Mesendoderm (in vitro differentiated cells): ENCODE measurements around the gene RALY.

Source experiments
- DNase-seq: peaks from one replicate; pipeline ENCODE4 v3.0.0; 2013
- H2AK5ac ChIP-seq: 2 replicates; pipeline ENCODE4 v1.6.1; 2013; ENCODE audit warnings: low read length, inconsistent platforms
- H2BK120ac ChIP-seq: 2 replicates; pipeline ENCODE4 v1.6.1; 2013; ENCODE audit warnings: low read depth, mild to moderate bottlenecking, low read length, moderate library complexity, mixed read lengths
- H2BK15ac ChIP-seq: replicated peaks from 2 replicates; pipeline ENCODE4 v1.6.1; 2013; ENCODE audit warnings: low read depth, mild to moderate bottlenecking, moderate library complexity
- H2BK5ac ChIP-seq: 2 replicates; pipeline ENCODE4 v1.6.1; 2013; ENCODE audit warnings: low read length, inconsistent platforms
- H3K18ac ChIP-seq: 2 replicates; pipeline ENCODE4 v1.6.1; 2013; ENCODE audit warnings: mild to moderate bottlenecking, low read length, mixed read lengths
- H3K23ac ChIP-seq: one replicate; pipeline ENCODE4 v1.6.1; 2013; ENCODE audit warnings: low read length
- H3K27ac ChIP-seq: 2 replicates; pipeline ENCODE4 v1.5.1; 2013; ENCODE audit warnings: low read depth, mild to moderate bottlenecking, inconsistent platforms, low read length, moderate library complexity
- H3K27me3 ChIP-seq: 2 replicates; pipeline ENCODE4 v1.6.1; 2013; ENCODE audit warnings: low read length, control low read depth, mild to moderate bottlenecking, inconsistent platforms; ENCODE audit not compliant: insufficient read depth, poor library complexity
- H3K36me3 ChIP-seq: 2 replicates; pipeline ENCODE4 v1.6.1; 2013; ENCODE audit warnings: low read length, inconsistent platforms; ENCODE audit not compliant: control insufficient read depth, insufficient read depth
- H3K4ac ChIP-seq: one replicate; pipeline ENCODE4 v1.6.1; 2013; ENCODE audit warnings: low read depth, mild to moderate bottlenecking, low read length, moderate library complexity
- H3K4me1 ChIP-seq: 2 replicates; pipeline ENCODE4 v1.6.1; 2013; ENCODE audit warnings: low read depth, low read length, inconsistent platforms; ENCODE audit not compliant: control insufficient read depth
- H3K4me2 ChIP-seq: 2 replicates; pipeline ENCODE4 v1.6.1; 2013; ENCODE audit warnings: low read length
- H3K4me3 ChIP-seq: 2 replicates; pipeline ENCODE4 v1.5.1; 2013; ENCODE audit warnings: mild to moderate bottlenecking, low read length
- H3K56ac ChIP-seq: one replicate; pipeline ENCODE4 v1.6.1; 2013; ENCODE audit warnings: low read length
- H3K79me1 ChIP-seq: 2 replicates; pipeline ENCODE4 v1.6.1; 2013; ENCODE audit warnings: low read length, inconsistent platforms
- H3K79me2 ChIP-seq: 2 replicates; pipeline ENCODE4 v1.6.1; 2013; ENCODE audit warnings: mild to moderate bottlenecking, low read length; ENCODE audit not compliant: control insufficient read depth, insufficient read depth
- H3K9ac ChIP-seq: 2 replicates; pipeline ENCODE4 v1.6.1; 2013; ENCODE audit warnings: low read length, inconsistent platforms
- H4K5ac ChIP-seq: one replicate; pipeline ENCODE4 v1.6.1; 2013; ENCODE audit warnings: low read length
- H4K8ac ChIP-seq: one replicate; pipeline ENCODE4 v1.6.1; 2013; ENCODE audit warnings: low read depth, mild to moderate bottlenecking, control low read depth, low read length, moderate library complexity
- WGBS: extraction: QIAGEN DNeasy Blood & Tissue Kit; methylation state at CpG from one replicate; pipeline ENCODE4 v1.1.7; 2013; ENCODE audit warnings: low lambda C conversion rate, missing lambda C conversion rate; ENCODE audit not compliant: insufficient coverage; ENCODE audit errors: extremely low coverage; 5-methylcytosine and 5-hydroxymethylcytosine counted together

RALY gene

DNA sequence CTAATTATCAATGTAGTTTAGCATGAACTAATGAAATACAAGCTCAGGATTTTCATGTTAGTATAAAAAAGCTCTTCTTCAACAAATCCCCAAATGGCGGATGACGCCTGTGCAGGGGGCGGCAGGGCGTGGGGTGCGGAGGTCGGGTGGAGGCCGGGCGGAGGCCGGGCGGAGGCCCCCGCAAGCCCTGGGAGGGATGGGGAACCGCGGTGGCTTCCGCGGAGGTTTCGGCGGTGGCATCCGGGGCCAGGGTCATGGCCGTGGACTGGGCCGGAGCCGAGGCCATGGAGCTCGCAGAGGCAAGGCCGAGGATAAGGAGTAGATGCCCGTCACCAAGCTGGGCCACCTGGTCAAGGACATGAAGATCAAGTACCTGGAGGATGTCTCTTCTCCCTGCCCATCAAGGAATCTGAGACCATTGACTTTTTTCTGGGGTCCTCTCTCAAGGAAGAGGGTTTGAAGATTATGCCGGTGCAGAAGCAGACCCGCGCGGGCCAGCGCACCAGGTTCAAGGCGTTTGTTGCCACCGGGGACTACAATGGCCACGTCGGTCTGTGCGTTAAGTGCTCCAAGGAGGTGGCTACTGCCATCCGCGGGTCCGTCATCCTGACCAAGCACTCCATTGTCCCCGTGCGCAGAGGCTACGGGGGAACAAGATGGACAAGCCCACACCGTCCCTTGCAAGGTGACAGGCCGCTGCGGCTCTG, 128.7 kb downstream of the RALY start:
- no peak overlapping the region for H2BK120ac ChIP-seq
- H3K4me2 ChIP-seq = no peak overlapping the region
- no peaks in the 10 kb centered on the region for H3K27me3 ChIP-seq
- no peak overlapping the region for H3K18ac ChIP-seq
- no peak overlapping the region for H3K4ac ChIP-seq
- DNase-seq = no peak
- no peak overlapping the region for H3K56ac ChIP-seq
- no peaks in the 10 kb centered on the region for H3K4me1 ChIP-seq
- H3K23ac ChIP-seq = no peak overlapping the region
- no CpG with 5 or more reads among the region's 43 CpGs for whole genome bisulfite sequencing
- no peak overlapping the region for H3K27ac ChIP-seq
- no peaks in the 10 kb centered on the region for H3K79me2 ChIP-seq
- no peaks in the 10 kb centered on the region for H3K79me1 ChIP-seq
- no peak overlapping the region for H2AK5ac ChIP-seq
- H2BK5ac ChIP-seq = no peak overlapping the region
- H3K4me3 ChIP-seq = no peak overlapping the region
- no peak overlapping the region for H4K5ac ChIP-seq
- no peak overlapping the region for H3K9ac ChIP-seq
- H4K8ac ChIP-seq = no peak overlapping the region
- H3K36me3 ChIP-seq = no peaks in the 10 kb centered on the region
- H2BK15ac ChIP-seq = no peak overlapping the region

DNA sequence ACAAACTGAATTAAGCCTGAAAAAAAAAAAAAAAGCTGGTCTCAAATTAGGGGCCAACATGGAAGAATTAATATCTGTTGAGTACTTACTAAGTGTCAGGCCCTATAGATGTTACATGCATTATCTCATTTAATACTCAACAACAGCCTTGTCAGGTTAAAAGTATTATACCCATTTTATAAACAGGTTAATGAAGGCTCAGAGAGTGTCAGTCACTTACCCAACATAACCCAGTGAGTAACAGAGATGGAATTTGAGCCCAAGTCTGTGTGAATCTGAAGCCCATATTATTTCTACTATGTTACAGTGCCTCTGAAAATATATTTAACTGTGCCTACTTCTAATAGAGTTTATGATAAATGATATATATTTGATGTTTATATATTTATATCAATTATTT, 129.6 kb downstream of the RALY start:
- Histone ChIP-seq H3K23ac (no peak overlapping the region), H3K4me3 (no peak overlapping the region), H2BK120ac (no peak overlapping the region), H3K27me3 (no peaks in the 10 kb centered on the region), H3K79me2 (no peaks in the 10 kb centered on the region), H3K27ac (no peak overlapping the region), H3K56ac (no peak overlapping the region), H3K4me2 (no peak overlapping the region), H3K9ac (no peak overlapping the region), H2BK5ac (no peak overlapping the region), H2BK15ac (no peak overlapping the region), H3K18ac (no peak overlapping the region), H3K4me1 (no peaks in the 10 kb centered on the region), H2AK5ac (no peak overlapping the region), H3K4ac (no peak overlapping the region), H4K8ac (no peak overlapping the region), H3K79me1 (no peaks in the 10 kb centered on the region), H3K36me3 (no peaks in the 10 kb centered on the region), H4K5ac (no peak overlapping the region)
- DNase-seq = no peak

DNA sequence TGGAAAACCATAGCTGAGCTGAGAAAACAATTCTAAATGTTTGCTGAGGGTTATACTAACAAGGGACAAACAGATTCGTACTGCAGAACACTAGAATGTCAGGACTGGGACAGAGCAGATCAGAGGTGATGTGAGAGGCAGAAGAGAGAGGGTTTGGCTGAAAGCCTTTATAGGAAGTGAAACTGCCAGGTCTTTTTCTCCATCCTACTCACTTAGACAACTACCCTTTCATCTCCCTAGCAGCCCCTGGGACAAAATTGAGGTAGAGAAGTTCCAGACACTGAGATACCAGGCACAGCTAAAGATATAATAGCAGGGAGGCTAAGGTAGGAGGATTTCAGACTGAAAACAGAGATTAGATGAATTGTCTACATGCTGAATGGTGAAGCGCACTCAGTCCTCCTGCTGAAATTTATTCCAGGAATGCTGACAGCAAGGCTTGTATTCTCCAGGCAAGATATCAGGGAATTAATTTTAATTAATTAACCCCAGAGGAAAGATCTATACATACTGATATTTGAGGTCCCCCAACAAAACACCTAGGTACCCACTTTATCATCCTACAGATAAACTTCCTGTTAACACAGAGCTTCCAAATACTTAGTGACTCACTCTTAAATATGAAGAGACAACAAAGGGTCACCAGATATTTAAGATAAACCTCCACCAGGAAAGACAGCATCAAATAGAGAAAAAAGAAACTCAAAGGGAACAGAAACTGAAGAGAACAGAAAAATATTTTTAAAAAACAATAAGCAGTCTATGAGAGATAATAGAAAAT, 130.9 kb downstream of the RALY start:
- no peak overlapping the region for H3K4ac ChIP-seq
- DNase-seq = no peak
- H3K18ac ChIP-seq = no peak overlapping the region
- H3K56ac ChIP-seq = no peak overlapping the region
- H3K9ac ChIP-seq = no peak overlapping the region
- H3K36me3 ChIP-seq = no peaks in the 10 kb centered on the region
- H4K5ac ChIP-seq = no peak overlapping the region
- no peak overlapping the region for H2AK5ac ChIP-seq
- H3K4me3 ChIP-seq = no peak overlapping the region
- no peak overlapping the region for H4K8ac ChIP-seq
- H3K4me2 ChIP-seq = no peak overlapping the region
- H2BK15ac ChIP-seq = no peak overlapping the region
- H2BK120ac ChIP-seq = no peak overlapping the region
- no peak overlapping the region for H3K23ac ChIP-seq
- WGBS = no CpG with 5 or more reads among the region's 2 CpGs
- no peak overlapping the region for H2BK5ac ChIP-seq
- no peaks in the 10 kb centered on the region for H3K79me1 ChIP-seq
- H3K27ac ChIP-seq = no peak overlapping the region
- no peaks in the 10 kb centered on the region for H3K79me2 ChIP-seq
- H3K27me3 ChIP-seq = no peaks in the 10 kb centered on the region
- H3K4me1 ChIP-seq = no peaks in the 10 kb centered on the region

DNA sequence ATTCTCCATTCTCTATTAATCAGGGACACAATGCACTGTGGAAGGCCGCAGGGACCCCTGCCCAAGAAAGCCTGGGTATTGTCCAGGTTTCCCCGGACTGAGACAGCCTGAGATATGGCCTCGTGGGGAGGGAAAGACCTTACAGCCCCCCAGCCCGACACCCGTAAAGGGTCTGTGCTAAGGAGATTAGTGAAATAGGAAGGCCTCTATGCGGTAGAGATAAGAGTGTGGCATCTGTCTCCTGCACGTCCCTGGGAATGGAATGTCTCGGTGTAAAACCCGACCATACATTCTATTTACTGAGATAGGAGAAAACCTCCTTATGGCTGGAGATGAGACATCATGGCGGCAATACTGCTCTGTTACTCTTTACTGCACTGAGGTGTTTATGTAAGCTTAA, 134.1 kb downstream of the RALY start:
- H2BK120ac ChIP-seq = no peak overlapping the region

DNA sequence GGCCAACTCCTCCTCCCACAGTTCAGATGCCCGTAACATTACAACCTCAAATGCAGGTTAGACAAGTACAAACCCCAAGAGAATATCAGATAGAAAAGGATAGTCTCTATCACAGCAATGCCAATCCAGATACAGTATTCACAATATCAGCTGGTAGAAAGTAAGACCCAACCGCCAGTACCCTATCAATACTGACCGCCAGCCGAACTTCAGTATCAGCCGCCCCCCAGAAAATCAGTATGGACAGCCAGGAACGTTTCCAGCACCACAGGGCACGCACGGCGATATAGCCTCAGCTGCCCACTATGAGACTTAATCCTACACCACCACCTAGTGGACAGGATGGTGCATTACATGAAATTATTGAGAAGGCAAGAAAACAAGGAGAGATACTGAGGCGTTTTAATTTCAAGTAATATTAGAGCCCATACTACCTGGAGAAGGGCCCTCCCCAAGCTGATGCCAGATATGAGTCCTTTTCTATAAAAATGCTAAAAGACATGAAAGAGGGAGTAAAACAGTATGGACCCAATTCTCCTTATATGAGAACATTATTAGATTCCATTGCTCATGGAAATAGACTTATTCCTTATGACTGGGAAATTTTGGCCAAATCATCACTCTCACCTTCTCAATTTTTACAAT, 135.9 kb downstream of the RALY start:
- H3K27me3 ChIP-seq = no peaks in the 10 kb centered on the region
- no peaks in the 10 kb centered on the region for H3K4me1 ChIP-seq
- no peak overlapping the region for H4K8ac ChIP-seq
- no peak overlapping the region for H3K4me3 ChIP-seq
- H3K79me1 ChIP-seq = no peaks in the 10 kb centered on the region
- no peak overlapping the region for H3K18ac ChIP-seq
- H3K4ac ChIP-seq = no peak overlapping the region
- H3K36me3 ChIP-seq = no peaks in the 10 kb centered on the region
- H2BK15ac ChIP-seq = no peak overlapping the region
- WGBS = no CpG with 5 or more reads among the region's 10 CpGs
- no peak overlapping the region for H3K9ac ChIP-seq
- H2BK5ac ChIP-seq = no peak overlapping the region
- H3K4me2 ChIP-seq = no peak overlapping the region
- peak overlapping the region; percentile 42 for H3K56ac ChIP-seq
- H3K23ac ChIP-seq = no peak overlapping the region
- no peak overlapping the region for H2BK120ac ChIP-seq
- no peak overlapping the region for H4K5ac ChIP-seq
- no peak overlapping the region for H2AK5ac ChIP-seq
- H3K27ac ChIP-seq = no peak overlapping the region
- H3K79me2 ChIP-seq = no peaks in the 10 kb centered on the region
- peak; percentile 84 for DNase-seq

More for the DNA sequence above, 134.1 kb downstream of the RALY start:
- no peak overlapping the region for H3K4me2 ChIP-seq
- DNase-seq = peak; percentile 27
- H2AK5ac ChIP-seq = no peak overlapping the region
- H4K8ac ChIP-seq = no peak overlapping the region
- H3K79me1 ChIP-seq = no peaks in the 10 kb centered on the region
- H3K23ac ChIP-seq = no peak overlapping the region
- H3K18ac ChIP-seq = no peak overlapping the region
- no peak overlapping the region for H2BK5ac ChIP-seq
- H4K5ac ChIP-seq = no peak overlapping the region
- no peak overlapping the region for H2BK15ac ChIP-seq
- H3K27me3 ChIP-seq = no peaks in the 10 kb centered on the region
- H3K9ac ChIP-seq = no peak overlapping the region
- no CpG with 5 or more reads among the region's 10 CpGs for WGBS
- no peak overlapping the region for H3K4me3 ChIP-seq
- no peak overlapping the region for H3K4ac ChIP-seq
- H3K79me2 ChIP-seq = no peaks in the 10 kb centered on the region
- H3K4me1 ChIP-seq = no peaks in the 10 kb centered on the region
- no peak overlapping the region for H3K56ac ChIP-seq
- no peak overlapping the region for H3K27ac ChIP-seq
- no peaks in the 10 kb centered on the region for H3K36me3 ChIP-seq
